GM19452 (cell line): ENCODE data around the gene TTC9.
"Not testable (repeated sequence)": the region's sequence is repeated elsewhere in the genome, so short reads cannot be mapped to it uniquely, and the experiment has no call there.

Experiments
- ATAC-seq: cut with Tn5 transposase; IDR thresholded peaks from one replicate; pipeline ENCODE4 v1.9.1; 2021; ENCODE audit not compliant: unreplicated experiment

Gene TTC9

GRCh38 chr14:70671652-70672644 is 30.2 kb downstream of the TTC9 start:
- no peak for ATAC-seq

GRCh38 chr14:70677341-70677740 is 35.6 kb downstream of the TTC9 start:
- ATAC-seq = no peak

- no peak for ATAC-seq
Observed at GRCh38 chr14:70680748-70681147, 39.0 kb downstream of the TTC9 start.

- no peak for ATAC-seq
Observed at GRCh38 chr14:70683983-70684382, 42.3 kb downstream of the TTC9 start.

- no peak for ATAC-seq
Observed at GRCh38 chr14:70685474-70686197, 43.9 kb downstream of the TTC9 start.

- ATAC-seq = no peak
Observed at GRCh38 chr14:70692210-70692609, 50.5 kb downstream of the TTC9 start.

GRCh38 chr14:70696026-70696425 is 54.3 kb downstream of the TTC9 start:
- no peak for ATAC-seq

- no peak for ATAC-seq
Observed at GRCh38 chr14:70697701-70698100, 56.0 kb downstream of the TTC9 start.

GRCh38 chr14:70698288-70698687 is 56.6 kb downstream of the TTC9 start:
- ATAC-seq = no peak

- ATAC-seq = no peak
Observed at GRCh38 chr14:70699646-70700045, 57.9 kb downstream of the TTC9 start.

GRCh38 chr14:70700955-70701585 is 59.4 kb downstream of the TTC9 start:
- no peak for ATAC-seq

GRCh38 chr14:70701610-70702009 is 59.9 kb downstream of the TTC9 start:
- ATAC-seq = no peak

- no peak for ATAC-seq
Observed at GRCh38 chr14:70702161-70702560, 60.4 kb downstream of the TTC9 start.

GRCh38 chr14:70703621-70704168 is 62.0 kb downstream of the TTC9 start:
- ATAC-seq = not testable (repeated sequence)

GRCh38 chr14:70704960-70705359 is 63.2 kb downstream of the TTC9 start:
- ATAC-seq = no peak

- ATAC-seq = no peak
Observed at GRCh38 chr14:70706177-70706576, 64.5 kb downstream of the TTC9 start.

- peak; percentile 76 for ATAC-seq
Observed at GRCh38 chr14:70707138-70708038, 65.7 kb downstream of the TTC9 start.

GRCh38 chr14:70708717-70709570 is 67.2 kb downstream of the TTC9 start:
- ATAC-seq = no peak

- no peak for ATAC-seq
Observed at GRCh38 chr14:70709726-70710382, 68.1 kb downstream of the TTC9 start.
